GM12878 (cell line): ENCODE measurements around the gene SF3A1. TPM values are rescaled to one million over a fixed set of nuclear protein-coding genes. Genes with fewer than 3 reads are reported as not detected.

Experiments used
- E4F1 ChIP-seq: fragments of 450-650 bp; IDR thresholded peaks from 2 replicates; pipeline ENCODE4 v1.6.1; 2018; ENCODE audit warnings: borderline replicate concordance, mild to moderate bottlenecking; ENCODE audit not compliant: partially characterized antibody
- KDM1A ChIP-seq: fragments of 200-600 bp; sonication (generic); IDR thresholded peaks from 2 replicates; pipeline ENCODE4 v1.6.1; 2016; ENCODE audit warnings: borderline replicate concordance
- LARP7 ChIP-seq: fragments of 450-650 bp; IDR thresholded peaks from 2 replicates; pipeline ENCODE4 v1.6.1; 2017; ENCODE audit warnings: mild to moderate bottlenecking
- PAX8 ChIP-seq: fragments of 450-650 bp; IDR thresholded peaks from 2 replicates; pipeline ENCODE4 v1.6.1; 2017; ENCODE audit warnings: mild to moderate bottlenecking, moderate library complexity
- PKNOX1 ChIP-seq: fragments of 450-650 bp; IDR thresholded peaks from 2 replicates; pipeline ENCODE4 v1.6.1; 2016; ENCODE audit warnings: mild to moderate bottlenecking
- PML ChIP-seq: IDR thresholded peaks from 2 replicates; pipeline ENCODE4 v1.6.1; 2012; ENCODE audit warnings: low read length, inconsistent platforms
- SMAD1 ChIP-seq: fragments of 450-650 bp; IDR thresholded peaks from 2 replicates; pipeline ENCODE4 v1.6.1; 2018; ENCODE audit warnings: mild to moderate bottlenecking, low read depth; ENCODE audit not compliant: partially characterized antibody
- SP1 ChIP-seq: IDR thresholded peaks from one replicate; pipeline ENCODE4 v1.6.1; 2011; ENCODE audit warnings: low read depth, low read length
- ZBTB11 ChIP-seq: fragments of 450-650 bp; formaldehyde crosslinking; IDR thresholded peaks from 2 replicates; pipeline ENCODE4 v1.5.0; 2022; ENCODE audit warnings: mild to moderate bottlenecking, missing genetic modification characterization
- polyA plus RNA-seq, 11 experiments: library from polyadenylated mRNA; depleted of rRNA in 4 of 11; unstranded in 6 of 11; stranded (reverse) in 5 of 11; fragments of >200 nt; fragmentation: Nextera tagmentation in 4 of 11; fragmentation: Illumina TruSeq in 1 of 11; extraction: Ambion mirVana in 4 of 11; extraction: Trizol in 1 of 11; gene quantifications; 1 replicate in 1 of 11; 2 replicates in 10 of 11; pipeline versions ENCODE4 v1.2.1 to v1.2.3, GENCODE V29; 2011 to 2016; ENCODE audit warnings: inconsistent platforms in 2 of 11, missing spikeins in 2 of 11, low read depth in 1 of 11
- total RNA-seq, 4 experiments: library from RNA; depleted of rRNA in 3 of 4; stranded (reverse); fragments of >200 nt in 3 of 4; fragmentation: Illumina TruSeq in 1 of 4; extraction: Trizol in 1 of 4; gene quantifications; 2 replicates each; pipeline versions ENCODE4 v1.2.1 to v1.2.3, GENCODE V29; 2013 to 2021

The SF3A1 gene
- total and polyA plus RNA-seq, 10 of the 15 experiments (the other 5 are each of a cell fraction or from before 2014, with no cell fraction given), result 10.4 to 239 (median 46.0) TPM

GRCh38 chr22:30337461-30337778 is 19.3 kb downstream of the SF3A1 start (continued):
- no peak for TF ChIP-seq PKNOX1
- TF ChIP-seq SP1, result no peak
- TF ChIP-seq PAX8, result no peak
- TF ChIP-seq LARP7, result no peak
- no peak for TF ChIP-seq ZBTB11 (CRISPR knock-in tag)
- no peak for TF ChIP-seq E4F1
- TF ChIP-seq PML, result no peak
- TF ChIP-seq KDM1A, result no peak
- TF ChIP-seq SMAD1, result no peak
